Breast epithelium (tissue), 3 donors: ENCODE measurements around the gene MTMR2.

Experiments
- POLR2A ChIP-seq: fragments of 450-650 bp; IDR thresholded peaks from one replicate; pipeline ENCODE4 v1.6.1; 2016; ENCODE audit warnings: antibody characterized with exemption, mild to moderate bottlenecking, moderate library complexity
- POLR2AphosphoS5 ChIP-seq, 3 donors: sonication (generic); formaldehyde crosslinking; IDR thresholded peaks; one replicate each; pipeline ENCODE4 v1.6.1; 2017; ENCODE audit warnings: antibody characterized with exemption in 3 of 3
- TF ChIP-seq, protein P1 (sequence below), 3 donors: fragments of 450-650 bp; IDR thresholded peaks; one replicate each; pipeline ENCODE4 v1.5.1; 2016 to 2017; ENCODE audit warnings: antibody characterized with exemption in 3 of 3, mild to moderate bottlenecking in 3 of 3, moderate library complexity in 3 of 3

DNA sequence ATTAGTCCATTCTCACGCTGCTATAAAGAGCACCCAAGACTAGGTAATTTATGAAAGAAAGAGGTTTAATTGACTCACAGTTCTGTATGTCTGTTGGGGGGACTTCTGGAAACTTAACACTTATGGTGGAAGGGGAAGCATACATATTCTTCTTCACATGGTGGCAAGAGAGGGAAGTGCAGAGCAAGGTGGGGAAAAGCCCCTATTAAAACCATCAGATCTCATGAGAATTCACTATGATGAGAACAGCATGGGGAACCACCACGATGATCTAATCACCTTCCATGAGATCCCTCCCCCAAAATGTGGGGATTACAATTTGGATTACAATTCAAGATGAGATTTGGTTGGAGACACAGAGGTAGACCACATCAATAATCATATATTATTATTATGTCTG is 107.9 kb downstream of the MTMR2 start:
- TF ChIP-seq POLR2A, result no peak
- TF ChIP-seq, protein P1, sequence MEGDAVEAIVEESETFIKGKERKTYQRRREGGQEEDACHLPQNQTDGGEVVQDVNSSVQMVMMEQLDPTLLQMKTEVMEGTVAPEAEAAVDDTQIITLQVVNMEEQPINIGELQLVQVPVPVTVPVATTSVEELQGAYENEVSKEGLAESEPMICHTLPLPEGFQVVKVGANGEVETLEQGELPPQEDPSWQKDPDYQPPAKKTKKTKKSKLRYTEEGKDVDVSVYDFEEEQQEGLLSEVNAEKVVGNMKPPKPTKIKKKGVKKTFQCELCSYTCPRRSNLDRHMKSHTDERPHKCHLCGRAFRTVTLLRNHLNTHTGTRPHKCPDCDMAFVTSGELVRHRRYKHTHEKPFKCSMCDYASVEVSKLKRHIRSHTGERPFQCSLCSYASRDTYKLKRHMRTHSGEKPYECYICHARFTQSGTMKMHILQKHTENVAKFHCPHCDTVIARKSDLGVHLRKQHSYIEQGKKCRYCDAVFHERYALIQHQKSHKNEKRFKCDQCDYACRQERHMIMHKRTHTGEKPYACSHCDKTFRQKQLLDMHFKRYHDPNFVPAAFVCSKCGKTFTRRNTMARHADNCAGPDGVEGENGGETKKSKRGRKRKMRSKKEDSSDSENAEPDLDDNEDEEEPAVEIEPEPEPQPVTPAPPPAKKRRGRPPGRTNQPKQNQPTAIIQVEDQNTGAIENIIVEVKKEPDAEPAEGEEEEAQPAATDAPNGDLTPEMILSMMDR (IDR thresholded peaks at IDR 0.05), result no peak
- no peak for TF ChIP-seq POLR2AphosphoS5 (IDR thresholded peaks at IDR 0.05)
